HG03103 (cell line): ENCODE measurements around the gene CDC123.
"Not testable (repeated sequence)": the region's sequence is repeated elsewhere in the genome, so short reads cannot be mapped to it uniquely, and the experiment has no call there.

Experiments used
- ATAC-seq: cut with Tn5 transposase; IDR thresholded peaks from one replicate; pipeline ENCODE4 v1.9.1; 2021; ENCODE audit warnings: low read depth; ENCODE audit not compliant: unreplicated experiment

Gene CDC123

GRCh38 chr10:12228851-12229250, 32.9 kb downstream of the CDC123 start:
- no peak for ATAC-seq

DNA sequence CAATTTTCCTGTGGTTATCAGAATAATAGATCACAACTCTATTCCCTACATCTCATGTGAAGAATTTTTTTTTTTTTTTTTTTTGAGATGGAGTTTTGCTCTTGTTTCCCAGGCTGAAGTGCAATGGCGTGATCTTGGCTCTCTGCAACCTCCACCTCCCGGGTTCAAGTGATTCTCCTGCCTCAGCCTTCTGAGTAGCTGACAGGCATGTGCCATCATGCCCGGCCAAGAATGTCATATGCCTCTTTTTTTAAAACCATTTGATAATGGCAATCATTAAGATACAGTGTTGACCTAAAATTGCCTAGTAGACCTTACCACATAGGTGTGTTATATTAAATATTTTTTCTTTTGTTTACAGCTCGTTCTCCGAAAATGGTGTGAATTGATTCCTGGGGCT, 38.7 kb downstream of the CDC123 start:
- ATAC-seq, result not testable (repeated sequence)

- ATAC-seq, result no peak
Observed at GRCh38 chr10:12235116-12235694, 39.2 kb downstream of the CDC123 start.

DNA sequence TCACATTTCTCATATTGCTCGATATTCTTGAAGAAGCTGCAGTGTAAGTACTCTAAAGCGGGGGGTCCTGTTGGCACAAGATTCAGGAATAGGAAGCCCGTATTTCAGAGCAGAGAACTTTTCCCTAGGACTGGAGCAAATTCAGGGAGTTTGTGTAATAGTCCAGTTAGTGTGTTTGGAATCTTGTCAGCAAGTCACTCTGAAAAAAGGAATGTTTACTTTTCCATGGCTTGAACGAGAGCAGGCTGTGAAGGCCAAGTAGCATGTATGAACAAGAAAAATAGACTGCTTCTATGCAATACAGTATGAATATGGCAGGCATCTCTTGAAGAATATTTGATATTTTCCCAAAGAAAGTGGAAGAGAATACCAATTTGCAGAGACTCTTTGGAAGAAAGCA, 39.8 kb downstream of the CDC123 start:
- no peak for ATAC-seq

- ATAC-seq, result no peak
Observed at GRCh38 chr10:12237265-12238220, 41.6 kb downstream of the CDC123 start.

- no peak for ATAC-seq
Observed at GRCh38 chr10:12238821-12239220, 42.8 kb downstream of the CDC123 start.

DNA sequence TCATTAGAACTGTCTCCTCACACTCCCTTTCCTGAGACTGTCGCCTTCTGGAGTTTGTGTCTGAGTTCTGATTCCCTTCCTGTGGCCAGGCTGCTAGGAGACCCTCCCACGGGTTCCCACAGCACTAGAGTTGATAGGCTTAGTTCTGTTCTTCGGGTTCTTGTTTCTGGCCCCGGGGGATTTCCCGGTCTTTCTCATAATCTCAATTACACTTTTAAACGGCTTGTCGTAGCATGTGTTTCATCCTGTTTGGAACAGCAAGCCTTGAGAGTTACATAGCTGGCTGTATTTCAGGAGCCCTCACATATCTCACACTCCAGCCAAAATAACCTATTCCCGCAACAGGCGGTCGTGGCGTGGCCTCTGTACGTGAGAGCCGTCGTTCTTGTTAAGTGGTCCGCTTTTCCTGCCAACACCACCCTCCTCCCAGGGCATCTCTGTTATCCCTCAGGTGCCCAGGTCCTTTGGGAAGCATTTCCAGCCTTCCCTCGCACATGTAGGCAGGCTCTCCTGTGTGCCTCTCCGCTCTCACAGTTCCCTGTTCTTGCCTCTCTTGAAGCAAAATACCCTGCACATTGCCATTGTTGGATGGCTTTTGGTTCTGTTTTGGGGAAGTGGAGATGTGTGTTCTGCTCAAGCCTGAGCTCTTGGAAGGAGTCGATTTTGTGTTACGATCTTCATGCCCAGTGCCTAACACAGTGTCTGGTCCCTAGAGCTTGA, 46.0 kb downstream of the CDC123 start:
- no peak for ATAC-seq

GRCh38 chr10:12243864-12244620, 48.1 kb downstream of the CDC123 start:
- no peak for ATAC-seq

DNA sequence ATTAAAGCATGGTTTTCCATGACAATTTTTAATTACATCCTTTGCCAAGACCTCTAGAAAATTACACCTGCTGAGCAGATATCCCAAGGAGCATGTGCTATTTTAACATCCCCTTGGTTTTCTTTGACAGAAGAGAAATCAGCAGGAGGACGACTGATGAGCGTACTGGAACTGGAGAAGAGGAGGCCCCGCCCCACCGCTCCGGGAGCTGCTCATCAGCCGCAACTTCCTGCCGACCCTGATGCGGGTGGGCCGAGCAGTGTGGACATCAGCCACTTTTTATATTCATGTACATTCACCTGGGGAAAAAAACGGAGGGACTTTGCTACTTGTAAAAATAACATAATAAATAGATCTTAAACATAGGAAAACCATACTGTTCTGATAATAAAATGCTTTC, 54.2 kb downstream of the CDC123 start:
- no peak for ATAC-seq

DNA sequence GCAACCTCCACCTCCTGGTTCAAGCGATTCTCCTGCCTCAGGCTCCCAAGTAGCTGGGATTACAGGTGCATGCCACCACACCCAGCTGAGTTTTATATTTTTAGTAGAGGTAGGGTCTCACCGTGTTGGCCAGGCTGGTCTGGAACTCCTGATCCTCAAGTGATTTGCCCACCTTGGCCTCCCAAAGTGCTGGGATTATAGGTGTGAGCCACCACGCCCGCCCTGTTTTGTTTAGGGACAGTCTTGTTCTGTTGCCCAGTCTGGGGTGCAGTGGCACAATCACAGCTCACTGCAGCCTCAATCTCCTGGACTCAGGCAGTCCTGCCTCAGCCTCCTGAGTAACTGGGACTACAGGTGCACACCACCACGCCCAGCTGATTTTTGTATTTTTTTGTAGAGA, 54.7 kb downstream of the CDC123 start:
- ATAC-seq, result not testable (repeated sequence)

GRCh38 chr10:12251581-12251980, 55.6 kb downstream of the CDC123 start:
- no peak for ATAC-seq

- ATAC-seq, result no peak
Observed at GRCh38 chr10:12252882-12253546, 57.0 kb downstream of the CDC123 start.

GRCh38 chr10:12255048-12255447, 59.1 kb downstream of the CDC123 start:
- no peak for ATAC-seq

- ATAC-seq, result no peak
Observed at GRCh38 chr10:12259988-12260387, 64.0 kb downstream of the CDC123 start.

GRCh38 chr10:12262278-12262981, 66.4 kb downstream of the CDC123 start:
- no peak for ATAC-seq

DNA sequence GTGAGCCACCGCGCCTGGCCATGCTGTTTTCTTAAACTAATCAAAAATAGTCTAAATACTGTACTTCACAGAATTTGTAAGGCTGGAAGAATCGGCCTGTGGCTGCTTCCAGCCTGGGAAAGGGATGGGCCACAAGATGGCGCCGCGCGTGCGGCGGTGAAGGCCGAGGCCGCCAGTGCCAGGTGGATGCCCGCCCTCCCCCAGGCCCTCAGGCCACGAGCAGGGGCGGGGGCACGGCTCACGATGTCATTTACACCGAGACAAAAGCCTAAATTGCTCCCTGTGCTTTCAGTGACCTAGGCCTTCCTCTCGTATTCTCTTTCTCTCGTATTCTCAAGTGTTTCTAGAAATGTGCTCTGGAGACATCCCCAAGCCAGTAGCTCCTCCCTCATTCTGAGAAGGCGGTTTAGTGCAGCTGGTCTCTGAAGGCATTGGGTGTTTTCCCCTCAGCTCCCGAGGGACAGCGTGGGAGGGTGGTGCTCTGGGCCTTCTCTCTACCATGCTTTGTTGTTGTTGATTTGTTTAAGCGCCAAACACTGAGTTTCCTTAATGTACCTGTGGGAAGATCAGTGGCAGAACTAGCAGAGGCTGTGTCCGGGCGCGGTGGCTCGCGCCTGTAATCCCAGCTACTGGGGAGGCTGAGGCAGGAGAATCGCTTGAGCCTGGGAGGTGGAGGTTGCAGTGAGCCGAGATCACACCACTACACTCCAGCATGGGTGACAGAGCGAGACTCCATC, 68.4 kb downstream of the CDC123 start:
- ATAC-seq, result peak; percentile 83

- ATAC-seq, result no peak
Observed at GRCh38 chr10:12269056-12269455, 73.1 kb downstream of the CDC123 start.

GRCh38 chr10:12271210-12271540, 75.2 kb downstream of the CDC123 start:
- no peak for ATAC-seq

GRCh38 chr10:12277862-12278261, 81.9 kb downstream of the CDC123 start:
- ATAC-seq, result not testable (repeated sequence)
